Activated T-cell treated with anti-CD3 and anti-CD28 coated beads, Interleukin-2, amount 50 U/mL, for 4 hours (primary cell): Measurements from ENCODE around the gene TLK1. TPM values are rescaled to one million over a fixed set of nuclear protein-coding genes. Genes with fewer than 3 reads are reported as not detected.

Experiments used
- ATAC-seq, 2 donors: fragments of 200-7000 bp; cut with Tn5 transposase; one replicate each; pipeline ENCODE4 v1.10.0; 2021
- DNase-seq: peaks from one replicate; pipeline ENCODE4 v3.0.0-alpha.2; 2020
- H3K27me3 Mint-ChIP-seq: one replicate; pipeline ENCODE4 v1.8.0; 2021; ENCODE audit warnings: low read depth, mixed read lengths
- H3K36me3 Mint-ChIP-seq: one replicate; pipeline ENCODE4 v1.8.0; 2022; ENCODE audit warnings: mixed read lengths; ENCODE audit not compliant: insufficient read depth
- H3K4me1 Mint-ChIP-seq: one replicate; pipeline ENCODE4 v1.8.0; 2021; ENCODE audit warnings: low read depth, mixed read lengths
- H3K4me3 Mint-ChIP-seq: one replicate; pipeline ENCODE4 v1.8.0; 2021; ENCODE audit warnings: mild to moderate bottlenecking, moderate library complexity, mixed read lengths
- H3K9me3 Mint-ChIP-seq: one replicate; pipeline ENCODE4 v1.8.0; 2021; ENCODE audit warnings: mixed read lengths
- total RNA-seq, 3 donors: library from RNA; stranded (reverse); gene quantifications; one replicate each; pipeline ENCODE4 v1.2.1, GENCODE V29; 2021

The TLK1 gene
- total RNA-seq, 3 donors from 2014 or later, result 78.3 to 81.1 (median 80.8) TPM

DNA sequence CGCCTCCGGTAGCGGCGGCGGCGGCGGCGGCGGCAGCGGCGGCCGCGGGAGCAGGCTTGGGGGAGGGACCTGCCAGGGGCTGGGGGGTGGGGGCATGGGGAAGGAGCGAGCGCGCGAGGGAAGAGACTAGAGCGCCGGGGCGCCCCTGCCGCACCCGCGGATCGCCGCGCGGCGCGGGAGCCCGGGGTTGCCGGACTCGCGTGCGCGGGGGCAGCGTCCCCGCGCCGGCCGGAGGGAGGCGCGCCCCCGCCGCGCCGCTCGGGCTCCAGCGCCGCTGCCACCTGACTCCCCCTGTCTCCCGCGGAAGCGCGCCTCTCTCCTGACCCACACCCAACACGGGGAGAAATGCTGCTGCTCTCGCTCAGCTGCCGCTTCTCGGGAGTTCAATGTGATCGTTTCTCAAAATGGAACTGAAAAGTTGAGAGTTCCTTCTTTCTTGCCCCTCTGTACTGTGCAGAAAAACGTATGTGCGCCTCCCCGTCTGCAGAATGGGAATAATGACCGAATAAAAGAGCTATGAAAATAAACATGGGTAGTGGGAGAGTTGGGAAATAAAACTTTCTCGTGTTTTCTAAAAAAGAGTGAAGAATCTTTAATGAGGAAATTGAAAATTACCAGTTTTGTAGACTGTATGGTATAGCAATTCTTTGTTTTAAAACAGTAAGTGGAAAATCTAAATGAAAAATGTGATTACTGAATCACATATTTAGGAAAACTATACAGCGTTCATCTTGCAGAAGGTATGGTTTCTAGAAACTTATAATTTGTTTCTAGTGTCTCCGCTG lies 455 bp upstream of the TLK1 start:
- Mint-ChIP-seq H3K4me1 (peaks cover 53% of the 10 kb centered on the region), H3K9me3 (no peaks in the 10 kb centered on the region), H3K4me3 (peak overlapping the region; percentile 99), H3K27me3 (no peaks in the 10 kb centered on the region), H3K36me3 (peaks cover 2% of the 10 kb centered on the region)
- ATAC-seq (peak; percentile 38 to 39), DNase-seq (peak; percentile 47)

- Mint-ChIP-seq H3K9me3 (no peaks in the 10 kb centered on the region), H3K4me3 (peak overlapping the region; percentile 99), H3K36me3 (peaks cover 2% of the 10 kb centered on the region), H3K4me1 (peaks cover 66% of the 10 kb centered on the region), H3K27me3 (no peaks in the 10 kb centered on the region)
- DNase-seq, result peak; percentile 34
- ATAC-seq, result peak; percentile 27 to 39
These were observed 1.1 kb downstream of the TLK1 start for GRCh38 chr2:171159372-171160118.

DNA sequence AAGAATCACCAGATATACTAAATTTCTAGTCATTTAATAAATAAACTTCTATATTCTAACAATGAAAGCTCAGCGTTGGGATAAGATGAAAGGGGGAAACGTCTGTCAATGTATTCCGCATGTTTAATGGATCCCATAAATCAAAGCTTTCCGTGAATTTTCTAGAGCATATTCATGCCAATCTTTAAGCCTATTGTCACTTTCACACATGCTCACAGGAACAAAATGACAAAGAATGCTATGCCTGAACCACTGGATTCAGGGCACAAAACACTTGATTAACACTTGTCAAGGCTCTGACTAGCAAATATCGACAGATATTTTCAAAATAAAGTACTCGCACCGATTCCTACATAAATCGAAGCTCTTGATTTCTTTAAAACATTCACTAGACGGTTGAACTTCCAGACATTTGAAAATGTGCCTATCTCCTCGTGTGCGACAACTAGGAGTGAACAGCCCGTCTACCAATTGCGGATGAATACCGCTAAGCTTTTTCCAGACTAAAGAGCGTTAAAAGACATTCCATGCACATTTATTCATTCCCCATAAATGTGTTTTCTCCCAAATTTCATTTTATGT lies 1.8 kb downstream of the TLK1 start:
- Mint-ChIP-seq H3K4me3 (peak overlapping the region; percentile 99), H3K4me1 (peaks cover 69% of the 10 kb centered on the region), H3K27me3 (no peaks in the 10 kb centered on the region), H3K9me3 (no peaks in the 10 kb centered on the region), H3K36me3 (peaks cover 2% of the 10 kb centered on the region)
- DNase-seq (no peak), ATAC-seq (no peak)

GRCh38 chr2:171158036-171158789 lies 2.5 kb downstream of the TLK1 start:
- Mint-ChIP-seq H3K4me1 (peaks cover 67% of the 10 kb centered on the region), H3K4me3 (peak overlapping the region; percentile 99), H3K9me3 (no peaks in the 10 kb centered on the region), H3K27me3 (no peaks in the 10 kb centered on the region), H3K36me3 (peaks cover 2% of the 10 kb centered on the region)
- DNase-seq (no peak), ATAC-seq (no peak)

- Mint-ChIP-seq H3K36me3 (peaks cover 2% of the 10 kb centered on the region), H3K4me1 (peaks cover 66% of the 10 kb centered on the region), H3K4me3 (peak overlapping the region; percentile 68), H3K27me3 (no peaks in the 10 kb centered on the region), H3K9me3 (no peaks in the 10 kb centered on the region)
- no peak for ATAC-seq
- no peak for DNase-seq
These were observed 3.6 kb downstream of the TLK1 start for GRCh38 chr2:171157109-171157500.

DNA sequence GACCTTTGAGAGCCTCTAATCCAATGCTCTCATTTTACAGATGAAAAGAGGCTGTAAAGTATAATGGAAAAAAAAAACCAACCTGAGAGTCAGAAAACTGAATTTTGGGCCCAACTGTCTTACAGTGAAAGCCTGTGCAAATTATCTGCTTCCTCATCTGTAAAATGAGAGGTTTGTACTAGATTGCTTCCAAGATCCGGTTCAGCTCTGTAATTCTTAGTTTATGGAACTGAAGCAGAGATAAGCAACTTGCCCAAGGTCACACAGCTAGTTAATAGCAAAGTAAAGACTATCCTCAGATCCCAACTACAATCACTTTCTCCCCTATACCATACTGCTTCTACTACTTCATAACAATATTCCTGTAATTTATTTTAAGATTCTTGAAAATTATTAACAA lies 6.3 kb downstream of the TLK1 start:
- Mint-ChIP-seq H3K36me3 (peaks cover under 1% of the 10 kb centered on the region), H3K4me3 (peak overlapping the region; percentile 6), H3K4me1 (peaks cover 75% of the 10 kb centered on the region), H3K27me3 (no peaks in the 10 kb centered on the region), H3K9me3 (no peaks in the 10 kb centered on the region)
- DNase-seq, result no peak
- ATAC-seq, result no peak

- ATAC-seq (peak; percentile 54 to 66), DNase-seq (no peak)
- H3K36me3 Mint-ChIP-seq, result peaks cover 2% of the 10 kb centered on the region
- no peaks in the 10 kb centered on the region for H3K9me3 Mint-ChIP-seq
- H3K27me3 Mint-ChIP-seq, result no peaks in the 10 kb centered on the region
- no peak overlapping the region for H3K4me3 Mint-ChIP-seq
- peaks cover 75% of the 10 kb centered on the region for H3K4me1 Mint-ChIP-seq
These were observed 9.9 kb downstream of the TLK1 start for GRCh38 chr2:171150694-171151285.

GRCh38 chr2:171149986-171150693 lies 10.6 kb downstream of the TLK1 start:
- Mint-ChIP-seq H3K36me3 (peaks cover 2% of the 10 kb centered on the region), H3K4me1 (peaks cover 74% of the 10 kb centered on the region), H3K4me3 (no peak overlapping the region), H3K27me3 (no peaks in the 10 kb centered on the region), H3K9me3 (no peaks in the 10 kb centered on the region)
- ATAC-seq (peak; percentile 32 to 39), DNase-seq (no peak)

- Mint-ChIP-seq H3K4me3 (no peak overlapping the region), H3K9me3 (no peaks in the 10 kb centered on the region), H3K36me3 (peaks cover 2% of the 10 kb centered on the region), H3K4me1 (peaks cover 76% of the 10 kb centered on the region), H3K27me3 (no peaks in the 10 kb centered on the region)
- DNase-seq, result no peak
- ATAC-seq, result no peak
These were observed 11.3 kb downstream of the TLK1 start for GRCh38 chr2:171149171-171149938.

DNA sequence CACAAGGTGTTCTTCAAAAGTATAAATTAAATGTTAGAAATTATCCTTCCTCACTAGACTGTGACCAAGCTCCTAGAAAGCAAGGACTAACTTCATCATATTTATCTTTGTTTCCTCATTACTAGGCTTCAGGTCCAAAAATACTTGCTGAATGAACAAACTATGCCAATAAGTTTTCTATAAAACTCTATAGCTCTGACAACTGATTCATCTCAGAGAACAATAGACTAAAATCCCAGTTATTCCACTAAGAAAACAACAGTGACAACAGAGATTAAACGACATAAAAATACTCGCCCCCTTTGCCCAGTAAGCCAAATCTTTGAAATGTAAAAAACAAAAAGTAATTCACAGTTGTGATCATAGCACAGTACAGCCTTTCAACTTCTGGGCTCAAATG lies 13.6 kb downstream of the TLK1 start:
- Mint-ChIP-seq H3K36me3 (peaks cover 2% of the 10 kb centered on the region), H3K9me3 (no peaks in the 10 kb centered on the region), H3K27me3 (no peaks in the 10 kb centered on the region), H3K4me3 (no peak overlapping the region), H3K4me1 (peaks cover 78% of the 10 kb centered on the region)
- no peak for DNase-seq
- ATAC-seq, result no peak

GRCh38 chr2:171146633-171147032 lies 14.1 kb downstream of the TLK1 start:
- H3K4me1 Mint-ChIP-seq, result peaks cover 80% of the 10 kb centered on the region
- no peak for ATAC-seq

GRCh38 chr2:171146071-171146470 lies 14.6 kb downstream of the TLK1 start:
- ATAC-seq, result no peak
- no peaks in the 10 kb centered on the region for H3K27me3 Mint-ChIP-seq
- H3K4me1 Mint-ChIP-seq, result peaks cover 85% of the 10 kb centered on the region
- peaks cover 2% of the 10 kb centered on the region for H3K36me3 Mint-ChIP-seq
- H3K9me3 Mint-ChIP-seq, result no peaks in the 10 kb centered on the region
- no peak for DNase-seq
- no peak overlapping the region for H3K4me3 Mint-ChIP-seq

More at GRCh38 chr2:171146633-171147032, 14.1 kb downstream of the TLK1 start:
- no peaks in the 10 kb centered on the region for H3K9me3 Mint-ChIP-seq
- no peak overlapping the region for H3K4me3 Mint-ChIP-seq
- H3K27me3 Mint-ChIP-seq, result no peaks in the 10 kb centered on the region
- peaks cover 2% of the 10 kb centered on the region for H3K36me3 Mint-ChIP-seq
- DNase-seq, result no peak

GRCh38 chr2:171143670-171144062 lies 17.0 kb downstream of the TLK1 start:
- peaks cover 84% of the 10 kb centered on the region for H3K4me1 Mint-ChIP-seq
- no peaks in the 10 kb centered on the region for H3K9me3 Mint-ChIP-seq
- ATAC-seq (no peak), DNase-seq (no peak)
- H3K36me3 Mint-ChIP-seq, result peaks cover 3% of the 10 kb centered on the region
- no peaks in the 10 kb centered on the region for H3K27me3 Mint-ChIP-seq
- H3K4me3 Mint-ChIP-seq, result no peak overlapping the region
